OCI-LY7 (cell line): ENCODE data around the gene KCNH1.

Experiments
- CTCF ChIP-seq: fragments of 200-600 bp; sonication (generic); conservative IDR thresholded peaks from 2 replicates; pipeline ENCODE4 v1.5.1; 2014; ENCODE audit warnings: mild to moderate bottlenecking, antibody characterized with exemption, low read length, moderate library complexity, mixed read lengths
- EZH2phosphoT487 ChIP-seq: fragments of 200-600 bp; sonication (generic); IDR thresholded peaks from 2 replicates; pipeline ENCODE4 v1.6.1; 2018; ENCODE audit warnings: low read depth, borderline replicate concordance, mild to moderate bottlenecking, mixed run types, antibody characterized with exemption, low read length, moderate library complexity, mixed read lengths

- TF ChIP-seq CTCF (no peak), EZH2phosphoT487 (no peak)
These were observed 376.3 kb downstream of the KCNH1 start for GRCh38 chr1:210757677-210758076.
